HCT116 (cell line): ENCODE measurements around the gene RPTOR. TPM values are rescaled to one million over a fixed set of nuclear protein-coding genes. Genes with fewer than 3 reads are reported as not detected.

ENCODE experiments used
- ATAC-seq: fragments of 200-7000 bp; cut with Tn5 transposase; 2 replicates; pipeline ENCODE4 v1.9.1; 2020; ENCODE audit warnings: mild to moderate bottlenecking, moderate library complexity
- BruUV-seq: library from RNA; stranded (reverse); fragments of 400-500 nt; replicated peaks from 2 replicates; lab custom pipeline; 2021; lab: Mats Ljungman, UMichigan
- CTCF ChIA-PET: fragments of 300-600 bp; sonication (Branson Sonifier 250); formaldehyde crosslinking; loops from one replicate; lab custom pipeline; 2021; ENCODE audit warnings: antibody characterized with exemption; lab: Charles Lee
- POLR2A ChIA-PET: fragments of 300-600, 350-600 bp; sonication (Branson Sonifier 250); formaldehyde crosslinking; loops from one replicate; lab custom pipeline; 2021; ENCODE audit warnings: antibody characterized with exemption; lab: Charles Lee
- RAD21 ChIA-PET, 2 experiments: fragments of 300-600 bp; sonication (Branson Sonifier 250); formaldehyde crosslinking; loops; one replicate each; lab custom pipeline; 2023; ENCODE audit warnings: low total read pairs in 2 of 2; ENCODE audit not compliant: uncharacterized antibody in 2 of 2, unreplicated experiment in 2 of 2, low non-redundant PET in 1 of 2; lab: Charles Lee
- DNase-seq: peaks from one replicate; pipeline ENCODE4 v3.0.0-alpha.2; 2010; ENCODE audit warnings: low read depth, low spot score
- H2AFZ ChIP-seq: fragments of 200-600 bp; shearing (Covaris generic), sonication (generic); 2 replicates; pipeline ENCODE4 v1.6.1; 2017; ENCODE audit warnings: low read depth, mixed run types, mixed read lengths, antibody characterized with exemption, low read length; ENCODE audit not compliant: poor library complexity, severe bottlenecking
- H3K27ac ChIP-seq: 2 replicates; pipeline ENCODE4 v1.5.1; 2012; ENCODE audit warnings: low read depth, low read length
- H3K27me3 ChIP-seq: fragments of 200-600 bp; sonication (generic); 2 replicates; pipeline ENCODE4 v1.6.1; 2016; ENCODE audit warnings: mixed run types, low read length, mixed read lengths; ENCODE audit not compliant: insufficient read depth
- H3K36me3 ChIP-seq, 2 experiments: fragments of 200-500 bp in 1 of 2; fragments of 200-600 bp in 1 of 2; sonication (Bioruptor generic) in 1 of 2; sonication (generic) in 1 of 2; 2 replicates each; pipeline versions ENCODE4 v1.5.1 to v1.6.1; 2014 to 2016; ENCODE audit warnings: low read length in 2 of 2, inconsistent platforms in 1 of 2, mixed read lengths in 1 of 2, mixed run types in 1 of 2; ENCODE audit not compliant: insufficient read depth in 2 of 2, control insufficient read depth in 1 of 2
- H3K4me1 ChIP-seq, 2 experiments: fragments of 200-600 bp in 1 of 2; sonication (generic) in 1 of 2; 2 replicates each; pipeline versions ENCODE4 v1.5.1 to v1.6.1; 2012 to 2017; ENCODE audit warnings: low read length in 2 of 2, inconsistent platforms in 1 of 2, mild to moderate bottlenecking in 1 of 2, mixed read lengths in 1 of 2, mixed run types in 1 of 2, moderate library complexity in 1 of 2; ENCODE audit not compliant: insufficient read depth in 2 of 2, control insufficient read depth in 1 of 2
- H3K4me2 ChIP-seq: fragments of 200-600 bp; sonication (generic); 2 replicates; pipeline ENCODE4 v1.6.1; 2017; ENCODE audit warnings: mixed run types, low read length, mixed read lengths
- H3K4me3 ChIP-seq, 2 experiments: fragments of 200-600 bp in 1 of 2; sonication (generic) in 1 of 2; replicated peaks in 1 of 2; 2 replicates each; pipeline ENCODE4 v1.5.1; 2011 to 2016; ENCODE audit warnings: low read length in 2 of 2, control low read depth in 1 of 2, low read depth in 1 of 2, mild to moderate bottlenecking in 1 of 2, mixed read lengths in 1 of 2, mixed run types in 1 of 2
- H3K79me2 ChIP-seq: fragments of 200-600 bp; sonication (generic); 2 replicates; pipeline ENCODE4 v1.6.1; 2017; ENCODE audit warnings: mild to moderate bottlenecking, mixed run types, low read length, moderate library complexity, mixed read lengths; ENCODE audit not compliant: insufficient read depth
- H3K9ac ChIP-seq: fragments of 200-600 bp; sonication (generic); 2 replicates; pipeline ENCODE4 v1.6.1; 2016; ENCODE audit warnings: low read length, mixed read lengths
- H3K9me2 ChIP-seq: fragments of 200-600 bp; sonication (generic), shearing (Covaris generic); 2 replicates; pipeline ENCODE4 v1.6.1; 2017; ENCODE audit warnings: mixed run types, mild to moderate bottlenecking, moderate library complexity; ENCODE audit not compliant: insufficient read depth
- H3K9me3 ChIP-seq, 2 experiments: fragments of 200-500 bp in 1 of 2; fragments of 200-600 bp in 1 of 2; sonication (Bioruptor generic) in 1 of 2; sonication (generic) in 1 of 2; 2 replicates each; pipeline ENCODE4 v1.6.1; 2014 to 2017; ENCODE audit warnings: low read length in 2 of 2, mixed read lengths in 2 of 2, inconsistent platforms in 1 of 2, low read depth in 1 of 2, mild to moderate bottlenecking in 1 of 2, mixed run types in 1 of 2, moderate library complexity in 1 of 2; ENCODE audit not compliant: control insufficient read depth in 1 of 2, insufficient read depth in 1 of 2
- H4K20me1 ChIP-seq: fragments of 200-600 bp; sonication (generic), shearing (Covaris generic); 2 replicates; pipeline ENCODE4 v1.6.1; 2017; ENCODE audit warnings: mixed run types, mild to moderate bottlenecking, moderate library complexity; ENCODE audit not compliant: insufficient read depth
- CBX3 ChIP-seq: IDR thresholded peaks from 2 replicates; pipeline ENCODE4 v1.6.1; 2012; ENCODE audit warnings: low read depth
- CTCF ChIP-seq, 3 experiments: fragments of 200-600 bp in 1 of 3; sonication (generic) in 1 of 3; IDR thresholded peaks in 2 of 3; conservative IDR thresholded peaks in 1 of 3; 2 replicates each; pipeline ENCODE4 v1.5.1; 2012 to 2017; ENCODE audit warnings: low read depth in 2 of 3, low read length in 2 of 3, antibody characterized with exemption in 1 of 3, borderline replicate concordance in 1 of 3, control low read depth in 1 of 3, mild to moderate bottlenecking in 1 of 3, mixed read lengths in 1 of 3, mixed run types in 1 of 3, moderate library complexity in 1 of 3; ENCODE audit not compliant: insufficient read depth in 1 of 3
- EGR1 ChIP-seq: IDR thresholded peaks from 2 replicates; pipeline ENCODE4 v1.6.1; 2012; ENCODE audit warnings: low read depth
- EZH2phosphoT487 ChIP-seq: fragments of 200-600 bp; IDR thresholded peaks from 2 replicates; pipeline ENCODE4 v1.6.1; 2018; ENCODE audit warnings: antibody characterized with exemption, borderline replicate concordance
- FOSL1 ChIP-seq: IDR thresholded peaks from 2 replicates; pipeline ENCODE4 v1.6.1; 2012; ENCODE audit warnings: low read depth
- JUND ChIP-seq: IDR thresholded peaks from 2 replicates; pipeline ENCODE4 v1.6.1; 2012
- RAD21 ChIP-seq: IDR thresholded peaks from 2 replicates; pipeline ENCODE4 v1.6.1; 2012; ENCODE audit warnings: low read depth, mild to moderate bottlenecking
- REST ChIP-seq: IDR thresholded peaks from 2 replicates; pipeline ENCODE4 v1.6.1; 2012; ENCODE audit warnings: low read depth
- SIN3A ChIP-seq: IDR thresholded peaks from 2 replicates; pipeline ENCODE4 v1.6.1; 2012; ENCODE audit warnings: low read depth
- SP1 ChIP-seq: IDR thresholded peaks from 2 replicates; pipeline ENCODE4 v1.6.1; 2012; ENCODE audit warnings: low read depth
- ZNF274 ChIP-seq: fragments of 200-500 bp; sonication (Bioruptor generic); IDR thresholded peaks from 2 replicates; pipeline ENCODE4 v1.6.1; 2014; ENCODE audit warnings: mild to moderate bottlenecking, low read depth, low read length, inconsistent platforms
- intact Hi-C: fragments of 100-400 bp; cut with micrococcal nuclease; formaldehyde crosslinking; loops from 2 replicates; pipeline ENCODE4 v1.10.0; 2022
- total RNA-seq: library from RNA; stranded (reverse); gene quantifications from one replicate; pipeline ENCODE4 v1.2.1, GENCODE V29; 2021; ENCODE audit not compliant: unreplicated experiment

The RPTOR gene
- total RNA-seq, 1 experiment from 2014 or later = 69.5 TPM

DNA sequence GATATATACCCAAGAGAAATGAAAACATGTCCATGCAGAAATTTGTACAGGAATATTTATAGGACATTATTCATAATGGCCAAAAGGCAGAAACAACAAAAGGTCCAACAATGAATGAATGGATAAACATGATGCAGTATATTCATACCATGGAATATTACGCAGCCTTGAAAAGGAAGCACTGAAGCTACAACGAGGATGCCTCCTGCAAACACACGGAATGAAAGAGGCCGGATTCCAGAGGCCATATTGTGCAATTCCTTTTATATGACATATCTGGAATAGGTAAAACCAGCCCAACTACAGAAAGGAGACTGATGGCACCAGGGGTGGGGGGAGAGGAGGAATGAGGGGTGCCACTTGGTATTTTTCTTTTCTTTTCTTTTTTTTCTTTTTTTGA is 432.5 kb downstream of the RPTOR start (continued):
- TF ChIP-seq CTCF (IDR thresholded peaks at IDR 0.05 in 2 of 3, conservative IDR thresholded peaks at IDR 0.05 in 1 of 3; ENCODE audit: borderline replicate concordance in 1 of 3, insufficient read depth in 1 of 3, low read depth in 2 of 3, low read length in 2 of 3) (no peak), RAD21 (no peak), JUND (no peak), REST (no peak), EGR1 (no peak)

DNA sequence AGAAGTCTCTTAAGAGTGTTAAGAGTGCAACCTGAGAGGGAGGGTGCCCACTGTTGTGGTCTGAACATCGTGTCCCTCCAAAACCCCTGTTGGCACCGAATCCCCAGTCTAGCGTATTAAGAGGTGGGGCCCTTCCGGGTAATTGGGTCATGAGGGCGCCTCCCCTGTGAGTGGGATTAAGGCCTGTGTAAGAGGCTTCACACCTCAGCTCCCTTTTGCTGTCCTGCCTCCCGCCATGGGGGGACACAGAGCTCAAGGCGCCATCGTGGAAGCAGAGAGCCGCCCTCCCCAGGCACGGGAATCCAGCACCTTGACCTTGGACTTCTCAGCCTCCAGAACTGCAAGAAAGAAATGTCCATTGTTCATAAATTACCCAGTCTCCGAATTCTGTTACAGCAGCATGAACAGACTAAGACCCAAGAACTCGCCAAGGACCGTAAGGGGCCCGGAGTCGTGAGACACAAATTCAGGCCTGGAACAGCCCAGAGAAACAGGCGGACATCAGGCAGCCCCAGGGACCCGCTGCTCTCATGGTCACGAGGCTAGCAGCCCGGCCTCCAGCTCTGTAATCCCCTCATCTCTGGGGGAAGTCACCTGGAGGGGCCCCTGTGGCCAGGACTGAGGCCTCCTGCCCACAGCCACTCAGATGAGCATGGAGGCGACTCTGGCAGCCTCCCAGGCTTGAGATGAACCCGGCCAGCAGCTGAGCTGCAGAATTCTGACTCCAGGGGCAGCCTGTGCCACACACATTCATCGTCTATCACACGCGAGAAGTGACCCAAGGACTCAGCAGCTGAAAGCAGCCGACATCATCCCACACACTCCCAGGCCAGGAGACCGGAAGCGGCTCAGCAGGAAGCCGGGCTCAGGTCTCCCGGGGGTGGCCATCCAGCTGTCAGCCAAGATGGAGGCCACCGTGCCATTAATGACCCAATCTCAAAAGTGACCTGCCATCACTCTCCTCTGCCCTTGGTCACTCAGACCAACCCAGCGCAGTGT is 434.2 kb downstream of the RPTOR start:
- ATAC-seq (no peak), DNase-seq (no peak)
- no peak overlapping the region for H3K4me3 ChIP-seq
- intact Hi-C loops = loop anchor here (5.0 kb wide), 1 partner anchor 111 kb away; no protein-coding TSS in a partner anchor
- ChIA-PET CTCF (interaction anchor here (0.8 to 1.2 kb wide), 2 partner anchors 8 to 552 kb away, joined by 3 to 5 read pairs; no protein-coding TSS in a partner anchor), RAD21 (no interaction called here), POLR2A (no interaction called here)
- H3K4me1 ChIP-seq = peaks cover under 1 to 12% of the 10 kb centered on the region in 2 experiments; a peak in 3 of 4 replicates
- H4K20me1 ChIP-seq = no peaks in the 10 kb centered on the region
- H2AFZ ChIP-seq = no peak overlapping the region
- no peaks in the 10 kb centered on the region for H3K27me3 ChIP-seq
- no peak overlapping the region for H3K4me2 ChIP-seq
- BruUV-seq = no TSS peak
- no peaks in the 10 kb centered on the region for H3K79me2 ChIP-seq
- no peak overlapping the region for H3K9ac ChIP-seq
- H3K36me3 ChIP-seq = no peaks in the 10 kb centered on the region
- no peaks in the 10 kb centered on the region for H3K9me3 ChIP-seq
- TF ChIP-seq CBX3 (no peak), SIN3A (no peak), FOSL1 (no peak), ZNF274 (no peak), CTCF (IDR thresholded peaks at IDR 0.05 in 2 of 3, conservative IDR thresholded peaks at IDR 0.05 in 1 of 3; ENCODE audit: borderline replicate concordance in 1 of 3, insufficient read depth in 1 of 3, low read depth in 2 of 3, low read length in 2 of 3) (no peak), EZH2phosphoT487 (no peak), SP1 (no peak)
- no peaks in the 10 kb centered on the region for H3K9me2 ChIP-seq
- H3K27ac ChIP-seq = no peak overlapping the region
